NB4 (cell line): ENCODE results near the gene MOB3C.

Source experiments
- CTCF ChIP-seq: IDR thresholded peaks from one replicate; pipeline ENCODE4 v1.5.1; 2012; ENCODE audit warnings: low read depth, low read length
- MAX ChIP-seq: IDR thresholded peaks from 2 replicates; pipeline ENCODE4 v1.6.1; 2011; ENCODE audit warnings: low read depth, low read length
- MYC ChIP-seq: IDR thresholded peaks from 2 replicates; pipeline ENCODE4 v1.6.1; 2011; ENCODE audit warnings: low read depth, low read length
- POLR2A ChIP-seq: IDR thresholded peaks from 2 replicates; pipeline ENCODE4 v1.6.1; 2011; ENCODE audit warnings: mild to moderate bottlenecking; ENCODE audit not compliant: insufficient read length; ENCODE audit errors: extremely low read depth

- TF ChIP-seq POLR2A (no peak), CTCF (no peak), MAX (no peak), MYC (no peak)
Measured at GRCh38 chr1:46614604-46614984, 2.0 kb downstream of the MOB3C start.
